ENCODE results near the gene GRB2. TPM values are rescaled to one million over a fixed set of nuclear protein-coding genes. Genes with fewer than 3 reads are reported as not detected.

Gene GRB2
- total and polyA plus RNA-seq, 12 donors = 36.0 to 374 (median 114) TPM

DNA sequence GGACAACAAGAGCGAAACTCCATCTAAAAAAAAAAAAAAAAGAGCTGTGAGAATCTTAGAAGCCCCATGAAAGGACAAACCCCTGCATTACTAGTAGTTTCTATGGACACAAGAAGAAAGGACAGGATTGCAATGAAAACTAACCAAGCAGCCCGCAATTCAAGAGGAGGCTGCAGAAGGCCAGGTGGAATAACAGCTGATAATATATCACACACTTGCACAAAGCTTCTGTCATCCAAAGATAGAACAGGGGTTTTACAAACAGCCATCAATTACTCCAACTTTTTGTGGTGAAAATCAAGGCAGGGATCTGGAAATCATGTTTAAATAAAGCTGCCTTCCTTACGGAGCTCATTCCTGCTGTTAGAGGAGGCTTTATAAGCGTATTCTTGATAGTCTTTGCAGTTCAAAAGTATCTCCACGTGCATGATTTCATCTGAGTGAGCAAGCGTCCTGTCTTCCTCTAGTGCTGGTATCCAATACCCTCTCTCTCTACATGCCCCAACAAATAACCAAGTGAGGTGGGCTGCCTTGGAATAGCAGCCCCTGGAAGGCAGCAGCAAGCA, 27.8 kb upstream of the GRB2 start:
- Histone ChIP-seq H3K4me3 (no peak overlapping the region), H3K27me3 (no peaks in the 10 kb centered on the region), H3K36me3 (replicated peaks in 1 of 2) (no peaks in the 10 kb centered on the region), H3K27ac (no peak overlapping the region), H3K9me3 (replicated peaks in 1 of 3) (no peaks in the 10 kb centered on the region), H3K4me1 (replicated peaks in 1 of 2) (peaks cover 0 to 23% of the 10 kb centered on the region in 2 donors)
- no peak for TF ChIP-seq POLR2A (IDR thresholded peaks at IDR 0.05)
- TF ChIP-seq, protein P1, sequence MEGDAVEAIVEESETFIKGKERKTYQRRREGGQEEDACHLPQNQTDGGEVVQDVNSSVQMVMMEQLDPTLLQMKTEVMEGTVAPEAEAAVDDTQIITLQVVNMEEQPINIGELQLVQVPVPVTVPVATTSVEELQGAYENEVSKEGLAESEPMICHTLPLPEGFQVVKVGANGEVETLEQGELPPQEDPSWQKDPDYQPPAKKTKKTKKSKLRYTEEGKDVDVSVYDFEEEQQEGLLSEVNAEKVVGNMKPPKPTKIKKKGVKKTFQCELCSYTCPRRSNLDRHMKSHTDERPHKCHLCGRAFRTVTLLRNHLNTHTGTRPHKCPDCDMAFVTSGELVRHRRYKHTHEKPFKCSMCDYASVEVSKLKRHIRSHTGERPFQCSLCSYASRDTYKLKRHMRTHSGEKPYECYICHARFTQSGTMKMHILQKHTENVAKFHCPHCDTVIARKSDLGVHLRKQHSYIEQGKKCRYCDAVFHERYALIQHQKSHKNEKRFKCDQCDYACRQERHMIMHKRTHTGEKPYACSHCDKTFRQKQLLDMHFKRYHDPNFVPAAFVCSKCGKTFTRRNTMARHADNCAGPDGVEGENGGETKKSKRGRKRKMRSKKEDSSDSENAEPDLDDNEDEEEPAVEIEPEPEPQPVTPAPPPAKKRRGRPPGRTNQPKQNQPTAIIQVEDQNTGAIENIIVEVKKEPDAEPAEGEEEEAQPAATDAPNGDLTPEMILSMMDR (IDR thresholded peaks at IDR 0.05) = no peak
- no peak for DNase-seq
- WGBS, 4 donors = 71 to 81% (median 81%) methylated on average over 6 of the region's 6 CpGs
- intact Hi-C loops (cut with DNase I) = no loop called here

DNA sequence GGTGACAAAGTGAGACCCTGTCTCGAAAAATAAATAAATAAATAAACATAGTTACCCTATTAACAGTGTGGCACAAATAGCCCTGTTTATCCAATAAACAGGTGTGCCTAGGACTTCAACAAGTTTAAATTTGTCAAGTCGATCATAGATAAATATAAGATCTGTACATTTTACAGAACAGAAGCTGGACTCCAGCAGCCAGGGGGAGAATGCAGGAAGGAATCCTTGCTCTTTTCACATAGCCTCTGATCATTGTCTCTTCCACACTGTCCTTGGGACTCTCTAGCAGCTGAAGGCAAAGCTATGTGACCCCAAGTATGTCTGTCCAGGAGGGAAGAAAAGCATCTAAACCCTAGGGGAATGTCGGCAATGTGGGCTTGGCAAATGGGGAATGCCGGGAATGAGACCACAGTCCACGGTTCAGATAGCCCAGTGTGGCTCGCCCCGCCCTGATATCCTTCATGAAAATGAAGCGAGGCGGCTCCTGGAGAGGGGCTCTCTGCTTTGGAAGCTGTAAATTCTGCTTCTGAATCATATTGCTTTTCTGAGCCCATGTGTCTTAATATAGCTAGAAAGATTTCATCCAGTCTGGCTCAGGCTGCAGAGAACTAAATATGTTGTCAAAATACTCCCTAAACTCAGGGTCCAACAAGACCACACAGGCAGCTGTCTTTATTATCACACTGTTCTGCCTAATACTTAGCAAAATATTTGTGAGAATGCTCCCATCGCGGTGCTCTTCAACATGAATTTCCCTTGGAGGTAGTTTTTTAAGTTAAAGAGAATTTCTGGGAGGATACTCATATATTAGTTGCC, 24.9 kb upstream of the GRB2 start:
- 40 to 53% (median 47%) methylated on average over 5 to 11 of the region's 11 CpGs for WGBS, 4 donors
- intact Hi-C loops (cut with DNase I) = no loop called here
- H3K4me3 ChIP-seq = no peak overlapping the region

DNA sequence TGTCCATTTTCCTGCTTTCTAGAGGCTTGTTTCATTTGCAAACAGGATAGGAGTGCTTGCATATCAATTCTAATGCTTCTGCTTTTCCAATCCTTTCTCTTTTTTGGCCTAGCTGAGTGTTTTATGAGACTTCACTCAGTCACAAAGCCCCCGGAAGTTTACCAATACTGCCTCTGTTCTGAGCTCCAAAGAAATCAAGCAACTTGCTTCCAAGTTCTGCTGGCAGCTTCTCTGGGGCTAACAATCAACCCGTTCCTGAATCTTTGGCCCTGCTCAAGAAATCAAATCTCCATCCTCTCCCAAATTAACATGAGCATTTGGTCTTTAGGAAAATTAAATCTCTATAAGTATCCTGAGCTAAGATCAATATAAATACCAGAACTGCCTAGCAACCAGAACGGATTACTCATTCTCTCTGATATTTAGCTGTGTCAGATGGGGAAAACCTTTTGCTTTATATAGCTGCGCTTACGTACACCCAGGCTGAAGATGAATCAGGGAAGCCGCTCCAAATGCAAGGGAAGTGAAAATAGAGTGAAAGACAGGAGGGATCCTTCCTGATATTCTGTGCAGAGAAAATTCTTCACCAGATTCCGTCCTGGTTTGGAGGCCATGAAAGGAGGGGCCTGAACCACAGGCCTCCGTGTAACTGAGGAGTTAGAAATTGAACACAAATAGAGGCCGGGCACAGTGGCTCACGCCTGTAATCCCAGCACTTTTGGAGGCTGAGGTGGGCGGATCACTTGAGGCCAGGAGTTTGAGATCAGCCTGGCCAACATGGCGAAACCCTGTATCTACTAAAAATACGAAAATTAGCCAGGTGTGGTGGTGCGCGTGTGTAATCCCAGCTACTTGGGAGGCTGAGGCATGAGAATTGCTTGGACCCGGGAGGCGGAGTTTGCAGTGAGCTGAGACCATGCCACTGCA, 23.3 kb upstream of the GRB2 start:
- no peaks in the 10 kb centered on the region for H3K36me3 ChIP-seq (replicated peaks in 1 of 2)
- H3K4me1 ChIP-seq (replicated peaks in 1 of 2) = peaks cover 4 to 32% of the 10 kb centered on the region in 2 donors
- no peak for TF ChIP-seq POLR2A (IDR thresholded peaks at IDR 0.05)
- TF ChIP-seq, protein P1 (IDR thresholded peaks at IDR 0.05) = no peak
- no peaks in the 10 kb centered on the region for H3K9me3 ChIP-seq (replicated peaks in 1 of 3)
- WGBS, 4 donors = 57 to 67% (median 63%) methylated on average over 17 of the region's 17 CpGs
- no peak for DNase-seq
- peak overlapping the region in 3 of 5 donors; percentile 16 to 69 (median 37) for H3K27ac ChIP-seq
- H3K4me3 ChIP-seq = no peak overlapping the region
- H3K27me3 ChIP-seq = no peaks in the 10 kb centered on the region
- intact Hi-C loops (cut with DNase I) = loop anchor here (5.0 kb wide), 1 partner anchor 88 kb away; the partner anchor contains the start of genes CASKIN2 (in 2 of the 2) and TSEN54 (in 2 of the 2)

More for the DNA sequence above, 24.9 kb upstream of the GRB2 start:
- H3K36me3 ChIP-seq (replicated peaks in 1 of 2) = no peaks in the 10 kb centered on the region
- TF ChIP-seq, protein P1 (IDR thresholded peaks at IDR 0.05) = no peak
- no peak for TF ChIP-seq POLR2A (IDR thresholded peaks at IDR 0.05)
- H3K9me3 ChIP-seq (replicated peaks in 1 of 3) = no peaks in the 10 kb centered on the region
- peaks cover 4 to 32% of the 10 kb centered on the region in 2 donors for H3K4me1 ChIP-seq (replicated peaks in 1 of 2)
- peak overlapping the region in 1 of 5 donors; percentile 42 for H3K27ac ChIP-seq
- H3K27me3 ChIP-seq = no peaks in the 10 kb centered on the region
- DNase-seq = peak in 2 of 7 donors; percentile 35 to 38

DNA sequence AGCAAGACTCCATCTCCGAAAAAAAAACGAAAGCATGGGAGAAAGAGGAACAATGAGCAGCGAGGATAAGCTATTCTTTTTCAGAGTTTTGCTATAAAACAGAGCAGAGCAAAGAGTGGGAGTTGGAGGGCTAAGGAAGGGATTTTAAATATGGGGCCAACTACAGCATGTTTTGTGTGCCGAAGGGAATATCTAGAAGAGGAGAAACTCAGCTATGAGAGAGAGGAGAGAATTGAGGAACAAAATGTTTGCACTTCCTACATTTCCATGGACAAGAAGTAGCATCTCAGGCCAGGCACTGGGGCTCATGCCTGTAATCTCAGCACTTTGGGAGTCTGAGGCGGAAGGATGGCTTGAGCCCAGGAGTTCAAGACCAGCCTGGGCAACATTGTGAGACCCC, 13.1 kb upstream of the GRB2 start:
- no peak overlapping the region for H3K4me3 ChIP-seq
- 51 to 67% (median 56%) methylated on average over 5 of the region's 5 CpGs for WGBS, 4 donors
- no peak for DNase-seq
- H3K36me3 ChIP-seq (replicated peaks in 1 of 2) = no peaks in the 10 kb centered on the region
- no peaks in the 10 kb centered on the region for H3K9me3 ChIP-seq (replicated peaks in 1 of 3)
- H3K27ac ChIP-seq = no peak overlapping the region
- no peaks in the 10 kb centered on the region for H3K27me3 ChIP-seq
- TF ChIP-seq, protein P1 (IDR thresholded peaks at IDR 0.05) = no peak
- no peak for TF ChIP-seq POLR2A (IDR thresholded peaks at IDR 0.05)
- H3K4me1 ChIP-seq (replicated peaks in 1 of 2) = peaks cover 0 to 6% of the 10 kb centered on the region in 2 donors
- intact Hi-C loops (cut with DNase I) = no loop called here
